B cell (primary cell): ENCODE measurements around the gene SFSWAP. TPM values are rescaled to one million over a fixed set of nuclear protein-coding genes. Genes with fewer than 3 reads are reported as not detected.

ENCODE experiments used
- ATAC-seq: fragments of 200-7000 bp; cut with Tn5 transposase; one replicate; pipeline ENCODE4 v1.10.0; 2021; ENCODE audit warnings: low read depth, mild to moderate bottlenecking, moderate number of reproducible peaks, moderate library complexity
- CTCF ChIA-PET: fragments of 350-600 bp; sonication (Branson Sonifier 250); formaldehyde crosslinking; loops from one replicate; lab custom pipeline; 2021; ENCODE audit warnings: antibody characterized with exemption, inconsistent platforms; lab: Charles Lee
- POLR2A ChIA-PET: fragments of 350-600 bp; sonication (Branson Sonifier 250); formaldehyde crosslinking; loops from one replicate; lab custom pipeline; 2021; ENCODE audit warnings: antibody characterized with exemption; lab: Charles Lee
- DNase-seq: peaks from one replicate; pipeline ENCODE4 v3.0.0; 2013
- H2AFZ ChIP-seq: 2 replicates; pipeline ENCODE4 v1.6.1; 2012; ENCODE audit warnings: mild to moderate bottlenecking, low read depth, low read length; ENCODE audit not compliant: insufficient read depth, poor library complexity, severe bottlenecking
- H3K27ac ChIP-seq, 2 donors: 1 replicate in 1 of 2; 2 replicates in 1 of 2; pipeline ENCODE4 v1.5.1; 2012 to 2013; ENCODE audit warnings: low read length in 2 of 2, mild to moderate bottlenecking in 2 of 2, moderate library complexity in 1 of 2
- H3K27me3 ChIP-seq, 4 experiments: fragments of 200-600 bp in 1 of 4; sonication (generic) in 1 of 4; replicated peaks in 1 of 4; 1 replicate in 2 of 4; 2 replicates in 2 of 4; pipeline versions ENCODE4 v1.6.1 to v1.7.0; 2013 to 2016; ENCODE audit warnings: low read length in 3 of 4, mild to moderate bottlenecking in 2 of 4, mixed read lengths in 1 of 4, moderate library complexity in 1 of 4; ENCODE audit not compliant: insufficient read depth in 4 of 4, control insufficient read depth in 3 of 4; ENCODE audit errors: control extremely low read depth in 1 of 4
- H3K36me3 ChIP-seq, 2 experiments: replicated peaks in 1 of 2; 1 replicate in 1 of 2; 2 replicates in 1 of 2; pipeline versions ENCODE4 v1.6.1 to v1.7.1; 2013; ENCODE audit warnings: low read length in 1 of 2; ENCODE audit not compliant: insufficient read depth in 2 of 2, control insufficient read depth in 1 of 2; ENCODE audit errors: control extremely low read depth in 1 of 2, extremely low read depth in 1 of 2
- H3K4me1 ChIP-seq, 2 donors: fragments of 200-600 bp in 1 of 2; sonication (generic) in 1 of 2; 1 replicate in 1 of 2; 2 replicates in 1 of 2; pipeline versions ENCODE4 v1.5.1 to v1.6.1; 2013 to 2017; ENCODE audit warnings: low read length in 2 of 2; ENCODE audit not compliant: control insufficient read depth in 2 of 2, insufficient read depth in 2 of 2
- H3K4me2 ChIP-seq: replicated peaks from 2 replicates; pipeline ENCODE3; 2012; ENCODE audit warnings: mild to moderate bottlenecking, low read depth, low read length; ENCODE audit not compliant: poor library complexity, severe bottlenecking
- H3K4me3 ChIP-seq, 5 experiments: fragments of 200-600 bp in 1 of 5; sonication (generic) in 1 of 5; 1 replicate in 3 of 5; 2 replicates in 2 of 5; pipeline versions ENCODE4 v1.5.1 to v1.7.0; 2011 to 2016; ENCODE audit warnings: low read length in 4 of 5, mild to moderate bottlenecking in 4 of 5, low read depth in 2 of 5, control low read depth in 1 of 5, moderate library complexity in 1 of 5; ENCODE audit not compliant: insufficient read depth in 1 of 5; ENCODE audit errors: control extremely low read depth in 1 of 5, extremely low read depth in 1 of 5
- H3K79me2 ChIP-seq: fragments of 200-600 bp; sonication (generic); one replicate; pipeline ENCODE4 v1.6.0; 2016; ENCODE audit warnings: low read length; ENCODE audit not compliant: control insufficient read depth, insufficient read depth
- H3K9ac ChIP-seq: fragments of 200-600 bp; sonication (generic); 2 replicates; pipeline ENCODE4 v1.6.1; 2017; ENCODE audit warnings: mild to moderate bottlenecking, low read length, moderate library complexity
- H3K9me3 ChIP-seq, 3 donors: one replicate each; pipeline versions ENCODE4 v1.6.1 to v1.7.1; 2013; ENCODE audit warnings: low read length in 2 of 3; ENCODE audit not compliant: control insufficient read depth in 2 of 3, insufficient read depth in 1 of 3; ENCODE audit errors: control extremely low read depth in 1 of 3
- H4K20me1 ChIP-seq: 2 replicates; pipeline ENCODE4 v1.6.0; 2012; ENCODE audit warnings: mild to moderate bottlenecking, low read length; ENCODE audit not compliant: insufficient read depth, control insufficient read depth, poor library complexity, severe bottlenecking
- H3K27ac Mint-ChIP-seq: one replicate; pipeline ENCODE4 v1.8.0; 2021; ENCODE audit warnings: mixed read lengths
- H3K27me3 Mint-ChIP-seq: one replicate; pipeline ENCODE4 v1.8.0; 2021; ENCODE audit warnings: mixed read lengths
- H3K4me1 Mint-ChIP-seq: one replicate; pipeline ENCODE4 v1.8.0; 2021; ENCODE audit warnings: mixed read lengths
- H3K4me3 Mint-ChIP-seq: one replicate; pipeline ENCODE4 v1.8.0; 2021; ENCODE audit warnings: mixed read lengths
- H3K9me3 Mint-ChIP-seq: one replicate; pipeline ENCODE4 v1.8.0; 2022; ENCODE audit warnings: mixed read lengths; ENCODE audit not compliant: insufficient read depth
- CTCF ChIP-seq: fragments of 200-600 bp; IDR thresholded peaks from one replicate; pipeline ENCODE4 v1.8.0; 2022; ENCODE audit warnings: antibody characterized with exemption, mild to moderate bottlenecking
- EZH2 ChIP-seq: IDR thresholded peaks from 2 replicates; pipeline ENCODE4 v1.6.1; 2012; ENCODE audit warnings: borderline replicate concordance, low read depth, mild to moderate bottlenecking, moderate library complexity, low read length; ENCODE audit not compliant: insufficient read depth, poor library complexity, severe bottlenecking
- WGBS: methylation state at CpG from one replicate; pipeline ENCODE4 v1.1.5; 2013; ENCODE audit warnings: missing lambda C conversion rate; ENCODE audit not compliant: insufficient coverage; 5-methylcytosine and 5-hydroxymethylcytosine counted together
- intact Hi-C: fragments of 100-400 bp; cut with micrococcal nuclease; formaldehyde crosslinking; loops from one replicate; pipeline ENCODE4 v1.10.0; 2022
- polyA plus RNA-seq: library from polyadenylated mRNA; depleted of rRNA; stranded (reverse); fragments of >200 nt; gene quantifications from 2 replicates; pipeline ENCODE4 v1.2.3, GENCODE V29; 2012
- total RNA-seq, 2 donors: library from RNA; stranded (reverse); fragments of 120-200 nt in 1 of 2; gene quantifications; 1 replicate in 1 of 2; 2 replicates in 1 of 2; pipeline versions ENCODE4 v1.2.3 to v1.2.4, GENCODE V29; 2013 to 2022

The SFSWAP gene
- total and polyA plus RNA-seq, 2 donors (not counting 1 experiment from before 2014, with no cell fraction given) = 69.3 to 122 TPM

DNA sequence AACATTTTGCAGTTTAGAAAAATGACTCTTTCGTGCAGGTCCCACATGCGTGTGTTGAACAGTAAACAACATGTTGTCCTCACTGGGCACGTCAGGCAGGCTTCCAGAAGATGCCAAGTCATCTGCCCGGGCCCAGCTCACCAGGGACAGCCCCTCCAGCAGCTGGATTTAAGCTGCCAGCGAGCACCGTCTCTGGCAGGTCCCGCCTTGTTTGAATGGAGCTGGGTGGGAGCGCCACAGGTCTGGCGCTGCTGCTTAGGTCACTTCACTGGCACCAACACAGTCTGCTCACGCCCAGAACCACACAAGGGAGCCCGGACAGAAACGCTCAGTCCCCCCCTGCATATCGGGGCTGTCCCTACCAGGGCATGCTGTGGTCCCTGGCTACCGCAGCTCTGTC lies 84.2 kb downstream of the SFSWAP start:
- Histone ChIP-seq H3K27me3 (no peaks in the 10 kb centered on the region), H3K36me3 (peaks cover 0 to 49% of the 10 kb centered on the region in 2 experiments), H3K9ac (no peak overlapping the region), H4K20me1 (no peaks in the 10 kb centered on the region), H3K4me3 (no peak overlapping the region), H2AFZ (no peak overlapping the region), H3K4me1 (peaks cover 16 to 23% of the 10 kb centered on the region in 2 donors), H3K27ac (no peak overlapping the region), H3K79me2 (no peaks in the 10 kb centered on the region), H3K4me2 (no peak overlapping the region), H3K9me3 (no peaks in the 10 kb centered on the region)
- ChIA-PET POLR2A (interaction anchor here (0.6 to 1.6 kb wide), 2 partner anchors 8 to 22 kb away, joined by 4 to 9 read pairs; no protein-coding TSS in a partner anchor), CTCF (no interaction called here)
- H3K27ac Mint-ChIP-seq = no peak overlapping the region
- H3K4me3 Mint-ChIP-seq = no peak overlapping the region
- ATAC-seq = no peak
- H3K4me1 Mint-ChIP-seq = peaks cover 23% of the 10 kb centered on the region
- H3K27me3 Mint-ChIP-seq = no peaks in the 10 kb centered on the region
- DNase-seq = no peak
- WGBS = 89% methylated on average over 11 of the region's 14 CpGs
- TF ChIP-seq EZH2 (no peak), CTCF (no peak)
- intact Hi-C loops = no loop called here
- no peaks in the 10 kb centered on the region for H3K9me3 Mint-ChIP-seq

- Mint-ChIP-seq H3K4me1 (peaks cover 25% of the 10 kb centered on the region), H3K9me3 (no peaks in the 10 kb centered on the region), H3K4me3 (peak overlapping the region; percentile 48), H3K27ac (peak overlapping the region; percentile 77), H3K27me3 (no peaks in the 10 kb centered on the region)
- H3K27me3 ChIP-seq = no peaks in the 10 kb centered on the region
- peak overlapping the region; percentile 66 for H3K4me2 ChIP-seq
- TF ChIP-seq EZH2 (no peak), CTCF (no peak)
- peaks cover 16 to 23% of the 10 kb centered on the region in 2 donors for H3K4me1 ChIP-seq
- intact Hi-C loops = no loop called here
- DNase-seq (no peak), ATAC-seq (no peak)
- peak overlapping the region; percentile 22 for H3K9ac ChIP-seq
- H3K36me3 ChIP-seq = peaks cover 0 to 43% of the 10 kb centered on the region in 2 experiments
- ChIA-PET CTCF (interaction anchor here (0.7 to 1.3 kb wide), 2 partner anchors 41 to 209 kb away, joined by 3 to 5 read pairs; no protein-coding TSS in a partner anchor), POLR2A (interaction anchor here (1.6 kb wide), 1 partner anchor 23 kb away, joined by 4 read pairs; no protein-coding TSS in a partner anchor)
- no peaks in the 10 kb centered on the region for H3K9me3 ChIP-seq
- H4K20me1 ChIP-seq = no peaks in the 10 kb centered on the region
- no peak overlapping the region for H2AFZ ChIP-seq
- peak overlapping the region in 1 of 5 experiments; percentile 10 for H3K4me3 ChIP-seq
- H3K27ac ChIP-seq = peak overlapping the region; percentile 5 to 24
- no peaks in the 10 kb centered on the region for H3K79me2 ChIP-seq
- WGBS = 66% methylated on average over 10 of the region's 15 CpGs
These were observed 85.0 kb downstream of the SFSWAP start for GRCh38 chr12:131795690-131796410.
